SK-N-SH (cell line): ENCODE data around the gene GSK3A.

ENCODE experiments used
- CTCF ChIP-seq: fragments of 200-600 bp; sonication (generic); IDR thresholded peaks from 2 replicates; pipeline ENCODE4 v1.6.1; 2017; ENCODE audit warnings: antibody characterized with exemption, mild to moderate bottlenecking, moderate library complexity
- EZH2phosphoT487 ChIP-seq: fragments of 200-600 bp; sonication (generic); IDR thresholded peaks from 2 replicates; pipeline ENCODE4 v1.6.1; 2017; ENCODE audit warnings: low read depth, mixed run types, mild to moderate bottlenecking, antibody characterized with exemption, moderate library complexity, borderline replicate concordance
- FOXJ3 ChIP-seq: sonication (generic); formaldehyde crosslinking; IDR thresholded peaks from 2 replicates; pipeline ENCODE4 v1.5.1; 2020; ENCODE audit warnings: mild to moderate bottlenecking, missing genetic modification reagents
- GABPA ChIP-seq: IDR thresholded peaks from 2 replicates; pipeline ENCODE4 v1.4.0; 2012; ENCODE audit warnings: low read depth, mild to moderate bottlenecking
- JUND ChIP-seq: IDR thresholded peaks from 2 replicates; pipeline ENCODE4 v1.4.0; 2012
- MAX ChIP-seq: IDR thresholded peaks from 2 replicates; pipeline ENCODE4 v1.4.0; 2012; ENCODE audit warnings: low read depth
- MEF2A ChIP-seq: IDR thresholded peaks from 2 replicates; pipeline ENCODE4 v1.4.0; 2012; ENCODE audit warnings: low read depth, borderline replicate concordance
- POLR2AphosphoS5 ChIP-seq: IDR thresholded peaks from 2 replicates; pipeline ENCODE4 v1.6.1; 2012; ENCODE audit warnings: low read depth, low read length
- RAD21 ChIP-seq: IDR thresholded peaks from 2 replicates; pipeline ENCODE4 v1.6.1; 2012; ENCODE audit warnings: mild to moderate bottlenecking, low read length
- REST ChIP-seq: IDR thresholded peaks from 2 replicates; pipeline ENCODE4 v1.6.1; 2012; ENCODE audit warnings: mild to moderate bottlenecking, low read depth, low read length, moderate library complexity
- TCF12 ChIP-seq: IDR thresholded peaks from 2 replicates; pipeline ENCODE4 v1.4.0; 2012
- USF1 ChIP-seq: IDR thresholded peaks from 2 replicates; pipeline ENCODE4 v1.4.0; 2012; ENCODE audit warnings: low read depth, borderline replicate concordance
- USF2 ChIP-seq: fragments of 150-350 bp; IDR thresholded peaks from 2 replicates; pipeline ENCODE4 v1.6.1; 2017; ENCODE audit warnings: antibody characterized with exemption, low read length, low read depth, borderline replicate concordance
- ZBTB33 ChIP-seq: IDR thresholded peaks from 2 replicates; pipeline ENCODE4 v1.4.0; 2012; ENCODE audit warnings: low read depth, borderline replicate concordance

- TF ChIP-seq CTCF: no peak
- TF ChIP-seq POLR2AphosphoS5: no peak
- TF ChIP-seq MAX: no peak
- no peak for TF ChIP-seq REST
- no peak for TF ChIP-seq RAD21
- TF ChIP-seq USF2: no peak
- TF ChIP-seq EZH2phosphoT487: no peak
- no peak for TF ChIP-seq MEF2A
- no peak for TF ChIP-seq ZBTB33
- no peak for TF ChIP-seq GABPA
- TF ChIP-seq FOXJ3 (CRISPR knock-in tag): no peak
- no peak for TF ChIP-seq USF1
- no peak for TF ChIP-seq TCF12
- TF ChIP-seq JUND: no peak
Measured at GRCh38 chr19:42234364-42234763, 8.0 kb downstream of the GSK3A start.
